ENCODE results near the gene INHBE. TPM values are rescaled to one million over a fixed set of nuclear protein-coding genes. Genes with fewer than 3 reads are reported as not detected.
"Not testable (repeated sequence)": the region's sequence is repeated elsewhere in the genome, so short reads cannot be mapped to it uniquely, and the experiment has no call there.

Gene INHBE
- total RNA-seq, 1 donor from 2014 or later: not detected

DNA sequence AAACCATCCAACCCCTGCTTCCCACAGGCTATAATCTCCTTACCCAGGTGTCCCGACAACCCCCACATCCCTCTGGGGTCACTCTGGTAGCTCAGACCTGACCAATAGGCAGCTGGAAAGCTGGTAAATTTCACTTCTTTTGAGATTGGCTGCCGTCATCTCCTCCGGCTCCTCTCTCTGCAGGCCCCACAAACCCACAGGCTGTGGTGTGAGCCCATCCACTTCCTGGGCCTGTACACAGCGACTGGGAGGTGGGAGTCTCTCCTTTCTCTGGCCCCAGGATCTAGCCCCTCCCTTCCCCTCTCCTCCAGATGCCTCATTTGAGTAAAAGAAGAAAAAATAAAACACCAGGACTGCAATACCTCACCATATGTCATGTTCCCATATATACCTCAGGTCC lies 19.8 kb upstream of the INHBE start:
- no peak overlapping the region for H3K27ac ChIP-seq (replicated peaks)
- no peaks in the 10 kb centered on the region for H3K36me3 ChIP-seq
- H3K4me1 ChIP-seq: peaks cover 4% of the 10 kb centered on the region
- intact Hi-C loops (cut with micrococcal nuclease): no loop called here
- no peak for TF ChIP-seq CTCF (IDR thresholded peaks at IDR 0.05; ENCODE audit: borderline replicate concordance)
- no peaks in the 10 kb centered on the region for H3K9me3 ChIP-seq (replicated peaks)
- DNase-seq: no peak
- no peak overlapping the region for H3K4me3 ChIP-seq
- H3K27me3 ChIP-seq (ENCODE audit: low read depth): no peaks in the 10 kb centered on the region

DNA sequence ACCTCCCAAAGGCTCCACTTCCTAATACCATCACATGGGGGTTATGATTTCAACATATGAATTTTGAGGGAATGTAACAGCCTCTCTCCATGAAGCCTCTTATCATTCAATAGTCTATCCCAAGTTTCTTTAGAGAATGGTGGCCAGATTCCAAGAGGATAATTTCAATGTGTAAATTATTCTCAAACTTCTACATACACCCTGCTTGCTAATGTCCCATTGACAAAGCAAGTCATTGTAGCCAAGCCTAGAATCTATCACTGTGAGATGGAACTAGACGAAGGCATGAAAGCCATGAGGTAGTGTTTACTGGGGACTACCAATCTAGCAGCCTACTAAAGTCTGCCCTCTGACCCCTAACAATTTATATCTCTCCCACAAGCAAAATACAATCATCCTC lies 16.7 kb upstream of the INHBE start:
- DNase-seq: no peak
- H3K27me3 ChIP-seq (ENCODE audit: low read depth): no peaks in the 10 kb centered on the region
- intact Hi-C loops (cut with micrococcal nuclease): no loop called here

GRCh38 chr12:57439762-57440266 lies 15.3 kb upstream of the INHBE start:
- DNase-seq: no peak
- intact Hi-C loops (cut with micrococcal nuclease): no loop called here
- Histone ChIP-seq H3K4me1 (no peaks in the 10 kb centered on the region), H3K9me3 (replicated peaks) (peaks cover 17% of the 10 kb centered on the region), H3K27ac (replicated peaks) (no peak overlapping the region), H3K4me3 (no peak overlapping the region), H3K27me3 (ENCODE audit: low read depth) (no peaks in the 10 kb centered on the region), H3K36me3 (no peaks in the 10 kb centered on the region)
- no peak for TF ChIP-seq CTCF (IDR thresholded peaks at IDR 0.05; ENCODE audit: borderline replicate concordance)

More for the DNA sequence above, 16.7 kb upstream of the INHBE start:
- no peak for TF ChIP-seq CTCF (IDR thresholded peaks at IDR 0.05; ENCODE audit: borderline replicate concordance)
- no peaks in the 10 kb centered on the region for H3K4me1 ChIP-seq
- peaks cover 17% of the 10 kb centered on the region for H3K9me3 ChIP-seq (replicated peaks)
- no peak overlapping the region for H3K27ac ChIP-seq (replicated peaks)
- H3K36me3 ChIP-seq: no peaks in the 10 kb centered on the region
- H3K4me3 ChIP-seq: no peak overlapping the region

GRCh38 chr12:57441393-57441792 lies 13.7 kb upstream of the INHBE start:
- intact Hi-C loops (cut with micrococcal nuclease); H3K4me1 ChIP-seq; H3K4me3 ChIP-seq; H3K27ac ChIP-seq (replicated peaks); H3K36me3 ChIP-seq; H3K27me3 ChIP-seq (ENCODE audit: low read depth); DNase-seq: not testable (repeated sequence)
- H3K9me3 ChIP-seq (replicated peaks): peaks cover 17% of the 10 kb centered on the region

DNA sequence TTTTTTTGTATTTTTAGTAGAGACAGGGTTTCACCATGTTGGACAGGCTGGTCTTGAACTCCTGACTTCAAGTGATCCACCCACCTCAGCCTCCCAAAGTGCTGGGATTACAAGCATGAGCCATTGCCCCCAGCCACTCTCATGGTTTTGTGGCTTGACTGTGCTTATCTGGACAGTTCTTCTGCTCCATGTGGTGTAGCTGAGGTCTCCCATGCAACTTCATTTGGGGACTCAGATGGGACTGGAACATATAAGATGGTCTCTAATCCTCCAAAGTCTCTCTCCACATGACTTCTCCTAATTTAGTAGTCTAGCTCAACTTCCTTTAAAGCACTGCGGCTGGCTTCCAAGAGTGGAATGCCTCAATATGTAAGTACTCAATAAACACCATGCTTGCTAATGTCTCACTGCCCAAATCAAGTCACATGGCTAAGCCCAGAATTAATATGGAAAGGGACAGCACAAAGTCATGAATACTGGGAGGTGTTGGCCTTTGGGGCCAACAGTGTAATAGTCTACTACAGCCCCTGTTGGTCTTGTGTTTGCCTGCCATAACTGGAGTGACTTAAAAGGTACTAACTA lies 13.2 kb upstream of the INHBE start:
- no peak for TF ChIP-seq CTCF (IDR thresholded peaks at IDR 0.05; ENCODE audit: borderline replicate concordance)
- no peak overlapping the region for H3K27ac ChIP-seq (replicated peaks)
- no peaks in the 10 kb centered on the region for H3K4me1 ChIP-seq
- no peaks in the 10 kb centered on the region for H3K27me3 ChIP-seq (ENCODE audit: low read depth)
- intact Hi-C loops (cut with micrococcal nuclease): no loop called here
- H3K4me3 ChIP-seq: no peak overlapping the region
- no peak for DNase-seq
- H3K9me3 ChIP-seq (replicated peaks): peaks cover 17% of the 10 kb centered on the region
- no peaks in the 10 kb centered on the region for H3K36me3 ChIP-seq

DNA sequence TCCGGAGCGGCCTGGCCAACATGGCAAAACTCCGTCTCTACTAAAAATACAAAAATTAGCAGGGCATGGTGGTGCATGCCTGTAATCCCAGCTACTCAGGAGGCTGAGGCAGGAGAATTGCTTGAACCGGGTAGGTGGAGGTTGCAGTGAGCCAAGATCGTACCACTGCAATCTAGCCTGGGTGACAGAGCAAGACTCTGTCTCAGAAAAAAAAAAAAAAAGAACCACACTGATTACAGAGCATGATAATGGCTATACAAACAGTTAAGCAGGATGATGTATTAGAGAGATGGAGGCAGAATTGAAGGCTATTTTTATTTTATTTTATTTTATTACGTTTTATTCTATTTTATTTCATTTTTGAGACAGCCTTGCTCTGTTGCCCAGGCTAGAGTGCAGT lies 10.8 kb upstream of the INHBE start:
- DNase-seq; intact Hi-C loops (cut with micrococcal nuclease); H3K4me1 ChIP-seq; H3K4me3 ChIP-seq; H3K27ac ChIP-seq (replicated peaks); H3K27me3 ChIP-seq (ENCODE audit: low read depth); H3K36me3 ChIP-seq: not testable (repeated sequence)
- peaks cover 17% of the 10 kb centered on the region for H3K9me3 ChIP-seq (replicated peaks)

Measured in left ventricle myocardium inferior (tissue), 1 donor.